K562 (cell line): ENCODE results near the gene CD300A. TPM values are rescaled to one million over a fixed set of nuclear protein-coding genes. Genes with fewer than 3 reads are reported as not detected.

Experiments
- ATAC-seq: fragments of 200-7000 bp; cut with Tn5 transposase; 3 replicates; pipeline ENCODE4 v1.9.1; 2020; ENCODE audit warnings: moderate library complexity
- BruUV-seq: library from RNA; stranded (reverse); fragments of 400-500 nt; replicated peaks from 2 replicates; lab custom pipeline; 2021; lab: Mats Ljungman, UMichigan
- CTCF ChIA-PET: fragments of 300-600 bp; formaldehyde crosslinking; extraction: SDS; loops from one replicate; lab custom pipeline; 2021; ENCODE audit warnings: low intra/inter-chr PET ratio; lab: Yijun Ruan, JAX
- POLR2A ChIA-PET: fragments of 300-600, 350-650 bp; sonication (Branson Sonifier 250); formaldehyde crosslinking; extraction: SDS; loops from one replicate; lab custom pipeline; 2021; ENCODE audit warnings: antibody characterized with exemption, inconsistent platforms; lab: Yijun Ruan, JAX
- DNase-seq, 4 experiments: peaks; one replicate each; pipeline versions ENCODE4 v3.0.0 to v3.0.0-alpha.2; 2011 to 2018; ENCODE audit warnings: low spot score in 3 of 4, mixed read lengths in 3 of 4; ENCODE audit errors: extremely low read depth in 1 of 4
- FAIRE-seq: peaks from 2 replicates; lab custom pipeline; 2011; peaks lifted over from hg19 to GRCh38; lab: Jason Lieb, UNC
- H2AFZ ChIP-seq: 2 replicates; pipeline ENCODE4 v1.6.0; 2011; ENCODE audit warnings: low read depth, low read length, control low read depth, inconsistent platforms
- H3K27ac ChIP-seq: fragments of 200-600 bp; 3 replicates; pipeline ENCODE4 v1.8.0; 2011; ENCODE audit warnings: low read depth, mild to moderate bottlenecking, control low read depth, inconsistent platforms, low read length, moderate library complexity, mixed read lengths; ENCODE audit errors: extremely low read depth
- H3K27me3 ChIP-seq, 2 experiments: fragments of 300-600 bp in 1 of 2; 2 replicates in 1 of 2; 3 replicates in 1 of 2; pipeline versions ENCODE4 v1.6.0 to v1.8.0; 2011; ENCODE audit warnings: inconsistent platforms in 2 of 2, low read length in 2 of 2, mild to moderate bottlenecking in 1 of 2, mixed read lengths in 1 of 2, moderate library complexity in 1 of 2; ENCODE audit not compliant: control insufficient read depth in 2 of 2, insufficient read depth in 2 of 2
- H3K36me3 ChIP-seq: fragments of 300-600 bp; 3 replicates; pipeline ENCODE4 v1.8.0; 2011; ENCODE audit warnings: mild to moderate bottlenecking, low read length, inconsistent platforms; ENCODE audit not compliant: control insufficient read depth, insufficient read depth
- H3K4me1 ChIP-seq, 2 experiments: fragments of 200-600 bp in 1 of 2; replicated peaks in 1 of 2; 2 replicates in 1 of 2; 3 replicates in 1 of 2; pipeline versions ENCODE4 v1.5.1 to v1.8.0; 2011; ENCODE audit warnings: inconsistent platforms in 2 of 2, low read length in 2 of 2, mild to moderate bottlenecking in 1 of 2, mixed read lengths in 1 of 2, moderate library complexity in 1 of 2; ENCODE audit not compliant: control insufficient read depth in 2 of 2, insufficient read depth in 2 of 2
- H3K4me2 ChIP-seq: 2 replicates; pipeline ENCODE4 v1.6.1; 2011; ENCODE audit warnings: low read length, control low read depth, inconsistent platforms, mixed read lengths; ENCODE audit not compliant: insufficient read depth
- H3K4me3 ChIP-seq: fragments of 200-600 bp; sonication (generic), shearing (Covaris generic); 2 replicates; pipeline ENCODE4 v1.5.1; 2016; ENCODE audit warnings: control low read depth, inconsistent platforms
- H3K79me2 ChIP-seq: fragments of 200-600 bp; 3 replicates; pipeline ENCODE4 v1.8.0; 2011; ENCODE audit warnings: low read length, inconsistent platforms; ENCODE audit not compliant: control insufficient read depth, insufficient read depth
- H3K9ac ChIP-seq, 2 experiments: 2 replicates each; pipeline versions ENCODE4 v1.6.0 to v1.6.1; 2011; ENCODE audit warnings: low read depth in 2 of 2, low read length in 2 of 2, control low read depth in 1 of 2, inconsistent platforms in 1 of 2, mild to moderate bottlenecking in 1 of 2, mixed read lengths in 1 of 2; ENCODE audit not compliant: insufficient read depth in 1 of 2
- H3K9me1 ChIP-seq: one replicate; pipeline ENCODE4 v1.6.0; 2011; ENCODE audit warnings: inconsistent platforms, mild to moderate bottlenecking, low read length, moderate library complexity; ENCODE audit not compliant: control insufficient read depth, insufficient read depth
- H3K9me3 ChIP-seq: replicated peaks from 2 replicates; pipeline ENCODE4 v1.5.1; 2011; ENCODE audit warnings: low read depth, low read length, inconsistent platforms; ENCODE audit not compliant: control insufficient read depth, insufficient read depth
- H4K20me1 ChIP-seq: replicated peaks from 2 replicates; pipeline ENCODE4 v1.6.1; 2011; ENCODE audit warnings: low read length, inconsistent platforms, mixed read lengths; ENCODE audit not compliant: control insufficient read depth, insufficient read depth
- KLF10 ChIP-seq: fragments of 250-450 bp; sonication (Bioruptor Pico); IDR thresholded peaks from 2 replicates; pipeline ENCODE4 v1.6.1; 2021; ENCODE audit warnings: matching md5 sums
- MED1 ChIP-seq: sonication (generic); formaldehyde crosslinking; IDR thresholded peaks from 2 replicates; pipeline ENCODE4 v1.8.1; 2023; ENCODE audit warnings: missing genetic modification reagents, borderline replicate concordance
- ZBTB26 ChIP-seq: fragments of 450-650 bp; formaldehyde crosslinking; IDR thresholded peaks from 2 replicates; pipeline ENCODE4 v1.4.0; 2022; ENCODE audit warnings: missing genetic modification characterization
- WGBS: fragments of 100-300 bp; shearing (Covaris generic); methylation state at CpG from one replicate; pipeline ENCODE4 v1.1.6; 2016; ENCODE audit warnings: low coverage, mixed read lengths; ENCODE audit not compliant: insufficient coverage; ENCODE audit errors: missing lambda C conversion rate; 5-methylcytosine and 5-hydroxymethylcytosine counted together
- in situ Hi-C: fragments of 300-500 bp; cut with MboI; formaldehyde crosslinking; loops from 4 replicates; pipeline ENCODE4 v1.15.0; 2018; ENCODE audit warnings: inconsistent platforms, mixed read lengths
- intact Hi-C: fragments of 100-400 bp; cut with micrococcal nuclease; formaldehyde crosslinking; loops from 2 replicates; pipeline ENCODE4 v1.14.2; 2022
- polyA plus RNA-seq, 8 experiments: library from polyadenylated mRNA; depleted of rRNA in 4 of 8; stranded (reverse) in 5 of 8; unstranded in 3 of 8; fragments of >200 nt; fragmentation: Nextera tagmentation in 2 of 8; fragmentation: Illumina TruSeq in 1 of 8; extraction: Ambion mirVana in 2 of 8; extraction: Trizol in 1 of 8; gene quantifications; 2 replicates each; pipeline versions ENCODE4 v1.2.1 to v1.2.3, GENCODE V29; 2011 to 2014; ENCODE audit warnings: inconsistent platforms in 1 of 8, missing spikeins in 1 of 8
- total RNA-seq, 7 experiments: library from RNA; depleted of rRNA in 6 of 7; stranded (reverse); fragments of >200 nt in 6 of 7; fragmentation: Illumina TruSeq in 2 of 7; extraction: Trizol in 2 of 7; gene quantifications; 2 replicates each; pipeline versions ENCODE4 v1.2.1 to v1.2.3, GENCODE V29; 2011 to 2021; ENCODE audit warnings: low replicate concordance in 1 of 7
- TF ChIP-seq, protein P1 (sequence below): sonication (generic); formaldehyde crosslinking; IDR thresholded peaks from 2 replicates; pipeline ENCODE4 v1.8.0; 2022; ENCODE audit warnings: missing genetic modification reagents, mild to moderate bottlenecking, borderline replicate concordance

Gene CD300A
- total and polyA plus RNA-seq, 9 of the 15 experiments (the other 6 are each of a cell fraction or from before 2014, with no cell fraction given), result 0.21 to 1.7 (median 0.41) TPM; not detected in 1

DNA sequence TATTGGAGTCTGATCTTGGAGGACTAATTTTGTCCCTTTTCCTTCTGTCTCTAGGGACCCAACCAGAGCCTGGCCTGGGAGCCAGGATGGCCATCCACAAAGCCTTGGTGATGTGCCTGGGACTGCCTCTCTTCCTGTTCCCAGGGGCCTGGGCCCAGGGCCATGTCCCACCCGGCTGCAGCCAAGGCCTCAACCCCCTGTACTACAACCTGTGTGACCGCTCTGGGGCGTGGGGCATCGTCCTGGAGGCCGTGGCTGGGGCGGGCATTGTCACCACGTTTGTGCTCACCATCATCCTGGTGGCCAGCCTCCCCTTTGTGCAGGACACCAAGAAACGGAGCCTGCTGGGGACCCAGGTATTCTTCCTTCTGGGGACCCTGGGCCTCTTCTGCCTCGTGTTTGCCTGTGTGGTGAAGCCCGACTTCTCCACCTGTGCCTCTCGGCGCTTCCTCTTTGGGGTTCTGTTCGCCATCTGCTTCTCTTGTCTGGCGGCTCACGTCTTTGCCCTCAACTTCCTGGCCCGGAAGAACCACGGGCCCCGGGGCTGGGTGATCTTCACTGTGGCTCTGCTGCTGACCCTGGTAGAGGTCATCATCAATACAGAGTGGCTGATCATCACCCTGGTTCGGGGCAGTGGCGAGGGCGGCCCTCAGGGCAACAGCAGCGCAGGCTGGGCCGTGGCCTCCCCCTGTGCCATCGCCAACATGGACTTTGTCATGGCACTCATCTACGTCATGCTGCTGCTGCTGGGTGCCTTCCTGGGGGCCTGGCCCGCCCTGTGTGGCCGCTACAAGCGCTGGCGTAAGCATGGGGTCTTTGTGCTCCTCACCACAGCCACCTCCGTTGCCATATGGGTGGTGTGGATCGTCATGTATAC, 26.5 kb upstream of the CD300A start:
- Histone ChIP-seq H3K27me3 (peaks cover 0 to 16% of the 10 kb centered on the region in 2 experiments; a peak in 1 of 5 replicates), H3K9me1 (no peaks in the 10 kb centered on the region), H3K4me1 (peaks cover 7 to 22% of the 10 kb centered on the region in 2 experiments; a peak in 3 of 5 replicates), H3K27ac (no peak overlapping the region), H3K4me3 (no peak overlapping the region), H3K79me2 (no peaks in the 10 kb centered on the region), H3K4me2 (no peak overlapping the region), H2AFZ (no peak overlapping the region), H4K20me1 (no peaks in the 10 kb centered on the region), H3K9ac (no peak overlapping the region), H3K9me3 (peaks cover 2% of the 10 kb centered on the region; the same call in 1 of the 2 replicates), H3K36me3 (no peaks in the 10 kb centered on the region)
- in situ Hi-C loops (no loop called here), intact Hi-C loops (no loop called here)
- BruUV-seq, result no TSS peak
- WGBS, result 19% methylated on average over 31 of the region's 31 CpGs
- ATAC-seq (no peak), DNase-seq (no peak), FAIRE-seq (no peak)
- CTCF ChIA-PET, result no interaction called here
- no peak for TF ChIP-seq ZBTB26 (CRISPR knock-in tag)
- no peak for TF ChIP-seq KLF10 (CRISPR knock-in tag)
- TF ChIP-seq MED1 (CRISPR knock-in tag), result no peak
- TF ChIP-seq, protein P1, sequence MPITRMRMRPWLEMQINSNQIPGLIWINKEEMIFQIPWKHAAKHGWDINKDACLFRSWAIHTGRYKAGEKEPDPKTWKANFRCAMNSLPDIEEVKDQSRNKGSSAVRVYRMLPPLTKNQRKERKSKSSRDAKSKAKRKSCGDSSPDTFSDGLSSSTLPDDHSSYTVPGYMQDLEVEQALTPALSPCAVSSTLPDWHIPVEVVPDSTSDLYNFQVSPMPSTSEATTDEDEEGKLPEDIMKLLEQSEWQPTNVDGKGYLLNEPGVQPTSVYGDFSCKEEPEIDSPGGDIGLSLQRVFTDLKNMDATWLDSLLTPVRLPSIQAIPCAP, result no peak
- POLR2A ChIA-PET, result interaction anchor here (0.7 kb wide), 1 partner anchor 84 kb away, joined by 3 read pairs; no protein-coding TSS in a partner anchor
